WERI-Rb-1 (cell line): Measurements from ENCODE around the gene PLD4.
"Not testable (repeated sequence)": the region's sequence is repeated elsewhere in the genome, so short reads cannot be mapped to it uniquely, and the experiment has no call there.

Source experiments
- DNase-seq: peaks from one replicate; pipeline ENCODE4 v3.0.0-alpha.2; 2020
- H3K27ac ChIP-seq: fragments of 250-450 bp; sonication (Bioruptor Pico); 2 replicates; pipeline ENCODE4 v1.5.1; 2020; ENCODE audit warnings: mild to moderate bottlenecking, moderate library complexity
- H3K27me3 ChIP-seq: fragments of 250-450 bp; sonication (Bioruptor Pico); 2 replicates; pipeline ENCODE4 v1.5.1; 2021; ENCODE audit warnings: mild to moderate bottlenecking, low read depth, moderate library complexity; ENCODE audit not compliant: insufficient read depth, severe bottlenecking
- H3K36me3 ChIP-seq: fragments of 250-450 bp; sonication (Bioruptor Pico); 2 replicates; pipeline ENCODE4 v1.5.1; 2020; ENCODE audit warnings: mild to moderate bottlenecking, moderate library complexity
- H3K4me3 ChIP-seq: 2 replicates; pipeline ENCODE4 v1.5.1; 2011; ENCODE audit warnings: low read depth, mild to moderate bottlenecking, control low read depth, low read length
- H3K9me3 ChIP-seq: fragments of 250-450 bp; sonication (Bioruptor Pico); 2 replicates; pipeline ENCODE4 v1.5.1; 2021; ENCODE audit warnings: mild to moderate bottlenecking, moderate library complexity; ENCODE audit not compliant: severe bottlenecking
- TF ChIP-seq, protein P1 (sequence below): IDR thresholded peaks from 2 replicates; pipeline ENCODE4 v1.5.1; 2011; ENCODE audit warnings: low read depth, mild to moderate bottlenecking, control low read depth, inconsistent platforms, low read length

The PLD4 gene

DNA sequence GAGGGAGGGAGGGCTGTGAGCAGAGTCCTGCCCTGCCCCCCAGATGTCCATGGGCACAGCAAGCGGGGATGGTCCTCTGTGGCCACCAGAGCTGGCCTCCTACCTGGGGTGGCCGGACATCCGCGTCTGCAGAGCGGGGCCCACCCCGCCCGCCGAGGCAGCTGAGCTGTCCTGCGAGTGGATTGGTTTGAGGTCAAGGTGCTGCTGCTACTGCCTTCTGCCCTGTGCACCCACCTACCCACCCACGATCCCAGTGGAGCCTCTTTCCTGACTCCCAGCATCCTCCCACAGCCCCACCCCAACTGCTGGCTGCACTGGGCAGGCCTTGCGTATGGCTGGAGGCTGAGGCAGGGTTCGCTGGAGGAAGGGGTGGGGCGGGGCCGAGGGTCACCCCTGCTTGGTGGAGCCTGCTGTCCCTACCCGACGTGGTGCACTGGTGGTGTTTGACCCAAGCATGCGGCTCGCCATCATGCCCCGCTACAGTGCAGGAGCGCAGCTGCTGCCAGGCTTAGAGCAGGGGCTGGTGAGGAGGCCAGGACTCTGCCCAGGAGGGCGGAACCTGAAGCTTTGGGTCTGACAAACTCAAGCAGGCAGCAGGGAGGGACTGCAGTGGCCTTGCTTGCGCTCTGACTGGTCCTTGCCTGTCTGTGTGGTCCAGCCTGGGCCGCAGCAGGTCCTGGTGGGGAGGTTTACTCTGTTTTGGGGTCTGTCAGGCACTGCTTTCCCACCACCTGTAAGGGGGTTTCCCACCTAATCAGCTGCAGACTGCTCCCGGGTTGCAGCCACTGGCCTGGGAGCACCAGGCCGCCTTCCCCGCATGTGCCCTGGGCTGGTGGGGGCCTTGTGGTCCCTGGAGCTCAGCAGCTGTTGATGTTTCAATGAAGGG is 35.9 kb upstream of the PLD4 start:
- DNase-seq: no peak
- Histone ChIP-seq H3K27ac (no peak overlapping the region), H3K4me3 (no peak overlapping the region), H3K36me3 (peaks cover 23% of the 10 kb centered on the region), H3K27me3 (no peaks in the 10 kb centered on the region), H3K9me3 (no peaks in the 10 kb centered on the region)
- TF ChIP-seq, protein P1, sequence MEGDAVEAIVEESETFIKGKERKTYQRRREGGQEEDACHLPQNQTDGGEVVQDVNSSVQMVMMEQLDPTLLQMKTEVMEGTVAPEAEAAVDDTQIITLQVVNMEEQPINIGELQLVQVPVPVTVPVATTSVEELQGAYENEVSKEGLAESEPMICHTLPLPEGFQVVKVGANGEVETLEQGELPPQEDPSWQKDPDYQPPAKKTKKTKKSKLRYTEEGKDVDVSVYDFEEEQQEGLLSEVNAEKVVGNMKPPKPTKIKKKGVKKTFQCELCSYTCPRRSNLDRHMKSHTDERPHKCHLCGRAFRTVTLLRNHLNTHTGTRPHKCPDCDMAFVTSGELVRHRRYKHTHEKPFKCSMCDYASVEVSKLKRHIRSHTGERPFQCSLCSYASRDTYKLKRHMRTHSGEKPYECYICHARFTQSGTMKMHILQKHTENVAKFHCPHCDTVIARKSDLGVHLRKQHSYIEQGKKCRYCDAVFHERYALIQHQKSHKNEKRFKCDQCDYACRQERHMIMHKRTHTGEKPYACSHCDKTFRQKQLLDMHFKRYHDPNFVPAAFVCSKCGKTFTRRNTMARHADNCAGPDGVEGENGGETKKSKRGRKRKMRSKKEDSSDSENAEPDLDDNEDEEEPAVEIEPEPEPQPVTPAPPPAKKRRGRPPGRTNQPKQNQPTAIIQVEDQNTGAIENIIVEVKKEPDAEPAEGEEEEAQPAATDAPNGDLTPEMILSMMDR: no peak

GRCh38 chr14:104889375-104889757 is 35.3 kb upstream of the PLD4 start:
- Histone ChIP-seq H3K9me3 (no peaks in the 10 kb centered on the region), H3K27ac (no peak overlapping the region), H3K36me3 (peaks cover 20% of the 10 kb centered on the region), H3K4me3 (no peak overlapping the region), H3K27me3 (no peaks in the 10 kb centered on the region)
- DNase-seq: no peak
- TF ChIP-seq, protein P1: no peak

GRCh38 chr14:104890292-104890691 is 34.4 kb upstream of the PLD4 start:
- not testable (repeated sequence) for H3K27ac ChIP-seq, H3K27me3 ChIP-seq, H3K9me3 ChIP-seq, DNase-seq, H3K4me3 ChIP-seq
- H3K36me3 ChIP-seq: peaks cover 20% of the 10 kb centered on the region

DNA sequence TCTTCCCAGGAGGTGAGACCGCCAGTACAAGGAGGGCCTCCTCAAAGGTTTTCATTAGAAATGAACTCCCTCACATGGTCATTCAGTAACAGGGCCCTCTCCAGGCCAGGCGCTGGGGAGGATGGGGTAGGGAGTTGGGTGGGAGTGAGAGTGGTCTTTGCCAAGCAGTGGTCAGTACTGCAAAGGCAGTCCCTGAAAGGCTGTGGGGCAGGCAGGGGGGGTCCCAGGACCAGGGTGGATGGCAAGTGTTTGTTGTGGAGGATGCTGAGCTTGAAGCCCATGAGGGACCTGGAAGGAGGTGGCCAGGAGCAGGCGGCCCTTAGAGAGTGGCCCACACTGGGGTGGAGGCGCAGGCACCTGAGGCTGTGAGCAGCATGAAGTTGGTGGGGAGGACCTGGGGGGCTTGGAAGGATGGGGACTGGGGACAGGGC is 33.5 kb upstream of the PLD4 start:
- Histone ChIP-seq H3K27ac (no peak overlapping the region), H3K36me3 (peaks cover 14% of the 10 kb centered on the region), H3K4me3 (no peak overlapping the region), H3K9me3 (no peaks in the 10 kb centered on the region), H3K27me3 (no peaks in the 10 kb centered on the region)
- TF ChIP-seq, protein P1: no peak
- no peak for DNase-seq

DNA sequence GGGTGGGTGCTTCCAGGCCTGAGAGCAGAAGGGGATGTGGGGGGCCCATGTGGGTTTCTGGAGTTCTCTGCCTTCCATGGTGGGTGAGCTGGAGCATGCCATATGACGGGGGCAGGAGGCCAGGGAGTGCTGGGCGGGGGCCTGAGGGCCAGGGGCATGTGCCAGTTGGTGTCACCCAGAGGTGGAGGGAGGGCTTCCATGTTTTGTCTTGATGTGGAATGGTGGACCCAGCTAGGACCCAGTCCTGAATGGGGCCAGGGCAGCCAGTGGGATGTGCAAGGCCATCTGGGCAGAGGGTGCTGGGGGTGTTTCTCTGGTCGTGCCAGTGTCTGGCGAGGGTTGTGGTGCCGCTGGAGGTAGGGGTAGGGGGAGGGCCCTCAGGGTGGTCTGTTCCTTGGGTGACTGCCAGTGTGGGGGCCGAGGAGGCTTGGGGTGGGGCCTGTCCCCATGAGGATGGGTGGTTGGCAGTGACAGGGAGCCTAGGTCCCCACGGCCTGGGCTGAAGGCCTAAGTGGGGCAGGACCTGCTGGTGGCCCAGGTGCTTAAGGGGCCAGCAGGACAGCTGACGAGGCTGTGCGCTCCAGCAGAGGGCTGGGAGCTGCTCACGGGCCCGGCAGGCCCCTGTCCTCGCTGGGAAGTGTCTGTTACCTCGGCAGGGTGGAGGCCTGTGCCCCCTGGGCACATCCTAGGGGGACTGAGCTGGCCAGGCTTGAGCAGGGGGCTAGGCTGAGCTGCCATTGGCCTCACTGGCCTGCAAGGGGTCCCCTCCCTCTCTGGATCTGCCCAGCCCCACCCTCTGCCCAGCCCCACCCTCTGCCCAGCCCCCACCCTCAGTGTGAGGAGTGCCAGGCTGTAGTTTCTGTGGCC is 32.8 kb upstream of the PLD4 start:
- Histone ChIP-seq H3K4me3 (no peak overlapping the region), H3K9me3 (no peaks in the 10 kb centered on the region), H3K27ac (no peak overlapping the region), H3K27me3 (no peaks in the 10 kb centered on the region), H3K36me3 (peaks cover 9% of the 10 kb centered on the region)
- TF ChIP-seq, protein P1: no peak
- peak; percentile 7 for DNase-seq
